ENCODE data around the gene PHKG2. TPM values are rescaled to one million over a fixed set of nuclear protein-coding genes. Genes with fewer than 3 reads are reported as not detected.

PHKG2 gene
- total RNA-seq, 1 experiment from 2014 or later: 35.3 TPM

GRCh38 chr16:30745082-30745481 is 3.1 kb upstream of the PHKG2 start:
- ChIA-PET POLR2A (ENCODE audit: low non-redundant PET) (no interaction called here), CTCF (no interaction called here)
- intact Hi-C loops (cut with micrococcal nuclease; ENCODE audit: unreplicated experiment): loop anchor here (5.0 kb wide), 1 partner anchor 177 kb away; the partner anchor contains the start of gene FBXL19
- DNase-seq (ENCODE audit: low spot score): no peak
- no TSS peak for BruUV-seq (replicated peaks)
- TF ChIP-seq EZH2 (IDR thresholded peaks at IDR 0.05; ENCODE audit: borderline replicate concordance, low read depth, low read length, poor library complexity, severe bottlenecking) (no peak), CTCF (conservative IDR thresholded peaks at IDR 0.05; ENCODE audit: low read depth, low read length) (no peak)
- no peak overlapping the region for H3K4me3 ChIP-seq (ENCODE audit: low read depth, low read length, poor library complexity, severe bottlenecking)
- H3K9me3 ChIP-seq (ENCODE audit: low read depth, low read length, poor library complexity, severe bottlenecking): no peaks in the 10 kb centered on the region
- no peak overlapping the region for H3K27ac ChIP-seq (ENCODE audit: low read depth, low read length, poor library complexity, severe bottlenecking)
- no peaks in the 10 kb centered on the region for H3K4me1 ChIP-seq (ENCODE audit: insufficient read depth, low read length, poor library complexity, severe bottlenecking)
- no peaks in the 10 kb centered on the region for H3K27me3 ChIP-seq (replicated peaks; ENCODE audit: insufficient read depth, low read depth, low read length, poor library complexity)
- peaks cover 22% of the 10 kb centered on the region for H3K36me3 ChIP-seq (ENCODE audit: insufficient read depth, low read length, poor library complexity, severe bottlenecking)

GRCh38 chr16:30746638-30747175 is 1.5 kb upstream of the PHKG2 start:
- CTCF ChIA-PET: no interaction called here
- DNase-seq (ENCODE audit: low spot score): no peak
- TF ChIP-seq CTCF (conservative IDR thresholded peaks at IDR 0.05; ENCODE audit: low read depth, low read length) (no peak), EZH2 (IDR thresholded peaks at IDR 0.05; ENCODE audit: borderline replicate concordance, low read depth, low read length, poor library complexity, severe bottlenecking) (no peak)
- Histone ChIP-seq H3K36me3 (ENCODE audit: insufficient read depth, low read length, poor library complexity, severe bottlenecking) (peaks cover 19% of the 10 kb centered on the region), H3K9me3 (ENCODE audit: low read depth, low read length, poor library complexity, severe bottlenecking) (no peaks in the 10 kb centered on the region), H3K4me3 (ENCODE audit: low read depth, low read length, poor library complexity, severe bottlenecking) (no peak overlapping the region), H3K27ac (ENCODE audit: low read depth, low read length, poor library complexity, severe bottlenecking) (no peak overlapping the region), H3K4me1 (ENCODE audit: insufficient read depth, low read length, poor library complexity, severe bottlenecking) (no peaks in the 10 kb centered on the region), H3K27me3 (replicated peaks; ENCODE audit: insufficient read depth, low read depth, low read length, poor library complexity) (no peaks in the 10 kb centered on the region)
- intact Hi-C loops (cut with micrococcal nuclease; ENCODE audit: unreplicated experiment): loop anchor here (5.0 kb wide), 1 partner anchor 176 kb away; the partner anchor contains the start of gene FBXL19
- BruUV-seq (replicated peaks): no TSS peak
- POLR2A ChIA-PET (ENCODE audit: low non-redundant PET): no interaction called here

- CTCF ChIA-PET: no interaction called here
- H3K36me3 ChIP-seq (ENCODE audit: insufficient read depth, low read length, poor library complexity, severe bottlenecking): peaks cover 13% of the 10 kb centered on the region
- POLR2A ChIA-PET (ENCODE audit: low non-redundant PET): interaction anchor here (0.6 kb wide), 1 partner anchor 604 kb away, joined by 3 read pairs; no protein-coding TSS in a partner anchor
- H3K27ac ChIP-seq (ENCODE audit: low read depth, low read length, poor library complexity, severe bottlenecking): peak overlapping the region; percentile 84
- H3K27me3 ChIP-seq (replicated peaks; ENCODE audit: insufficient read depth, low read depth, low read length, poor library complexity): no peaks in the 10 kb centered on the region
- BruUV-seq (replicated peaks): no TSS peak
- no peaks in the 10 kb centered on the region for H3K4me1 ChIP-seq (ENCODE audit: insufficient read depth, low read length, poor library complexity, severe bottlenecking)
- no peaks in the 10 kb centered on the region for H3K9me3 ChIP-seq (ENCODE audit: low read depth, low read length, poor library complexity, severe bottlenecking)
- intact Hi-C loops (cut with micrococcal nuclease; ENCODE audit: unreplicated experiment): loop anchor here (5.0 kb wide), 1 partner anchor 175 kb away; the partner anchor contains the start of gene FBXL19
- peak overlapping the region; percentile 64 for H3K4me3 ChIP-seq (ENCODE audit: low read depth, low read length, poor library complexity, severe bottlenecking)
- TF ChIP-seq EZH2 (IDR thresholded peaks at IDR 0.05; ENCODE audit: borderline replicate concordance, low read depth, low read length, poor library complexity, severe bottlenecking) (no peak), CTCF (conservative IDR thresholded peaks at IDR 0.05; ENCODE audit: low read depth, low read length) (no peak)
- no peak for DNase-seq (ENCODE audit: low spot score)
Observed at GRCh38 chr16:30747331-30747730, 894 bp upstream of the PHKG2 start.
